ENCODE measurements around the gene GRIN2A.

DNA sequence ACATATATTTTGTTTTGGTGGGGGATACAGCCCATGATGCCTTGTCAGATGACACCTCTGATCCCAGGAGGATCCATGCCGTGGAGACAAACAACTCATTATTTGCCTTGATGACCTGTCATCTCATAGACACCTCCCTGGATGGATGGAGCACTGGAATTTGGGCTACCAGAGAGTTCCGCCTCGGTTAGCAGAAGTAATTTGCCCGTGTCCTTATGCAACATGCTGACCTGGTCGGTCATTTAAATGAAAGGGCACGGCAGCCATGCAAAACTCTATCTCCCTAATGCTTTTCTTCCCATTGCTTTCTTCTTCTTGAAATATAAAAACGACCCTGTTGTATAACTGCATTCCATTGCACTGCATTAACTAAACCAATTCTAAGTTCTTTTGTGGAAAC lies 145.3 kb downstream of the GRIN2A start:
- no peak for TF ChIP-seq ZSCAN25 (CRISPR knock-in tag; IDR thresholded peaks at IDR 0.05)
- TF ChIP-seq, protein P1, sequence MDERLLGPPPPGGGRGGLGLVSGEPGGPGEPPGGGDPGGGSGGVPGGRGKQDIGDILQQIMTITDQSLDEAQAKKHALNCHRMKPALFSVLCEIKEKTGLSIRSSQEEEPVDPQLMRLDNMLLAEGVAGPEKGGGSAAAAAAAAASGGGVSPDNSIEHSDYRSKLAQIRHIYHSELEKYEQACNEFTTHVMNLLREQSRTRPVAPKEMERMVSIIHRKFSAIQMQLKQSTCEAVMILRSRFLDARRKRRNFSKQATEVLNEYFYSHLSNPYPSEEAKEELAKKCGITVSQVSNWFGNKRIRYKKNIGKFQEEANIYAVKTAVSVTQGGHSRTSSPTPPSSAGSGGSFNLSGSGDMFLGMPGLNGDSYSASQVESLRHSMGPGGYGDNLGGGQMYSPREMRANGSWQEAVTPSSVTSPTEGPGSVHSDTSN (CRISPR knock-in tag; IDR thresholded peaks at IDR 0.05), result no peak
- no peak for TF ChIP-seq FOSL2 (CRISPR knock-in tag; IDR thresholded peaks at IDR 0.05)
- TF ChIP-seq MAFF (IDR thresholded peaks at IDR 0.05; ENCODE audit: low read depth, low read length), result no peak
- TF ChIP-seq, protein P2, sequence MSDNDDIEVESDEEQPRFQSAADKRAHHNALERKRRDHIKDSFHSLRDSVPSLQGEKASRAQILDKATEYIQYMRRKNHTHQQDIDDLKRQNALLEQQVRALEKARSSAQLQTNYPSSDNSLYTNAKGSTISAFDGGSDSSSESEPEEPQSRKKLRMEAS (IDR thresholded peaks at IDR 0.05), result no peak
- no peak for TF ChIP-seq HDAC1 (CRISPR knock-in tag; IDR thresholded peaks at IDR 0.05)

Data from HepG2 (cell line).